ENCODE results near the gene BATF. TPM values are rescaled to one million over a fixed set of nuclear protein-coding genes. Genes with fewer than 3 reads are reported as not detected.

BATF gene
- total RNA-seq, 3 donors from 2014 or later: 1.7 to 3.0 (median 2.3) TPM

GRCh38 chr14:75491376-75491978, 30.8 kb upstream of the BATF start:
- no peaks in the 10 kb centered on the region for H3K9me3 ChIP-seq
- H3K36me3 ChIP-seq (ENCODE audit: low read depth): no peaks in the 10 kb centered on the region
- DNase-seq: no peak
- H3K4me1 ChIP-seq (ENCODE audit: low read depth): no peaks in the 10 kb centered on the region
- no peak overlapping the region for H3K4me3 ChIP-seq
- no peak for TF ChIP-seq CTCF (IDR thresholded peaks at IDR 0.05)
- intact Hi-C loops (cut with DNase I, micrococcal nuclease): loop anchor here in 1 of 2 donors (2.0 kb wide), 1 partner anchor 185 kb away; no protein-coding TSS in a partner anchor
- no peak for ATAC-seq

- Histone ChIP-seq H3K4me1 (ENCODE audit: low read depth) (no peaks in the 10 kb centered on the region), H3K36me3 (ENCODE audit: low read depth) (no peaks in the 10 kb centered on the region), H3K4me3 (no peak overlapping the region), H3K9me3 (no peaks in the 10 kb centered on the region)
- intact Hi-C loops (cut with DNase I, micrococcal nuclease): no loop called here
- no peak for DNase-seq
- ATAC-seq: no peak
- TF ChIP-seq CTCF (IDR thresholded peaks at IDR 0.05): no peak
Observed at GRCh38 chr14:75492832-75493591, 29.3 kb upstream of the BATF start.

- no peak for TF ChIP-seq CTCF (IDR thresholded peaks at IDR 0.05)
- H3K9me3 ChIP-seq: no peaks in the 10 kb centered on the region
- H3K36me3 ChIP-seq (ENCODE audit: low read depth): no peaks in the 10 kb centered on the region
- H3K4me3 ChIP-seq: no peak overlapping the region
- intact Hi-C loops (cut with DNase I, micrococcal nuclease): no loop called here
- DNase-seq: no peak
- H3K4me1 ChIP-seq (ENCODE audit: low read depth): no peaks in the 10 kb centered on the region
- no peak for ATAC-seq
Observed at GRCh38 chr14:75493592-75494087, 28.6 kb upstream of the BATF start.

GRCh38 chr14:75494896-75495295, 27.4 kb upstream of the BATF start:
- Histone ChIP-seq H3K4me1 (ENCODE audit: low read depth) (no peaks in the 10 kb centered on the region), H3K36me3 (ENCODE audit: low read depth) (no peaks in the 10 kb centered on the region), H3K9me3 (no peaks in the 10 kb centered on the region), H3K4me3 (no peak overlapping the region)
- TF ChIP-seq CTCF (IDR thresholded peaks at IDR 0.05): no peak
- DNase-seq: no peak
- intact Hi-C loops (cut with DNase I, micrococcal nuclease): no loop called here
- no peak for ATAC-seq

DNA sequence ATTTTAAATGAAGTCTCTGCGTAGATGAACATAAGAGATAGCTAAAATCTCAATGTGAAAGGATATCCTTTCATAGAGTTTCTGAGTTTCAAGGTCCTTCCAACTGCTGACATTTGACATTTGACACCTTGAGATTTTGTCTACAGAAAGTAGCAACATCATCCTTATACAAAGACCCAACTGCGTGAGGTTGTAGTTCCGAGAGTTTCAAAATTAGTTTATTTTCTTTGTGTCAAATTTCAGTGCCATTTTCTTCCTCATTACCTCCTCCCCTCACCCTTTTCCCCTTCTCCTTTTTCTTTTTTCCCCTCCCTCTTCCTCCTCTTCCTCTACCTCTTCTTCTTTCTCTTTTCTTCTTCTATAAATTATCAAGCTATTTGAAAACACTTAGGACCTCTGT, 26.9 kb upstream of the BATF start:
- no peaks in the 10 kb centered on the region for H3K4me1 ChIP-seq (ENCODE audit: low read depth)
- ATAC-seq (no peak), DNase-seq (no peak)
- H3K36me3 ChIP-seq (ENCODE audit: low read depth): no peaks in the 10 kb centered on the region
- H3K4me3 ChIP-seq: no peak overlapping the region
- intact Hi-C loops (cut with DNase I, micrococcal nuclease): no loop called here
- no peaks in the 10 kb centered on the region for H3K9me3 ChIP-seq
- TF ChIP-seq CTCF (IDR thresholded peaks at IDR 0.05): no peak
